BJ (cell line): Measurements from ENCODE around the gene VAT1L. TPM values are rescaled to one million over a fixed set of nuclear protein-coding genes. Genes with fewer than 3 reads are reported as not detected.

Experiments used
- CTCF ChIA-PET: fragments of 350-600 bp; formaldehyde crosslinking; extraction: SDS; loops from one replicate; lab custom pipeline; 2021; ENCODE audit warnings: antibody characterized with exemption, inconsistent platforms; lab: Yijun Ruan, JAX
- POLR2A ChIA-PET: fragments of 300-600 bp; sonication (Branson Sonifier 250); formaldehyde crosslinking; extraction: SDS; loops from one replicate; lab custom pipeline; 2021; ENCODE audit warnings: antibody characterized with exemption; lab: Charles Lee
- DNase-seq: peaks from one replicate; pipeline ENCODE4 v3.0.0-alpha.2; 2011; ENCODE audit warnings: low read depth
- H3K27me3 ChIP-seq: 2 replicates; pipeline ENCODE4 v1.6.0; 2011; ENCODE audit warnings: low read length; ENCODE audit not compliant: control insufficient read depth, insufficient read depth
- H3K36me3 ChIP-seq: 2 replicates; pipeline ENCODE4 v1.5.1; 2011; ENCODE audit warnings: low read length; ENCODE audit not compliant: control insufficient read depth, insufficient read depth
- H3K4me3 ChIP-seq: 2 replicates; pipeline ENCODE4 v1.5.1; 2011; ENCODE audit warnings: low read depth, mild to moderate bottlenecking, control low read depth, low read length
- CTCF ChIP-seq: IDR thresholded peaks from 2 replicates; pipeline ENCODE4 v1.5.1; 2011; ENCODE audit warnings: low read depth, mild to moderate bottlenecking, control low read depth, inconsistent platforms, low read length, moderate library complexity; ENCODE audit not compliant: insufficient read depth
- polyA plus RNA-seq: library from polyadenylated mRNA; depleted of rRNA; stranded (reverse); fragments of >200 nt; gene quantifications from 2 replicates; pipeline ENCODE4 v1.2.3, GENCODE V29; 2011

VAT1L gene
- polyA plus RNA-seq, 1 experiment: 4.7 TPM

- no peak for DNase-seq
- no peaks in the 10 kb centered on the region for H3K36me3 ChIP-seq
- no peak overlapping the region for H3K4me3 ChIP-seq
- H3K27me3 ChIP-seq: no peaks in the 10 kb centered on the region
- ChIA-PET CTCF (interaction anchor here (0.9 kb wide), 1 partner anchor 32 kb away, joined by 3 read pairs; no protein-coding TSS in a partner anchor), POLR2A (no interaction called here)
- no peak for TF ChIP-seq CTCF
These were observed 142.7 kb downstream of the VAT1L start for GRCh38 chr16:77931058-77931457.

- H3K4me3 ChIP-seq: no peak overlapping the region
- no peaks in the 10 kb centered on the region for H3K36me3 ChIP-seq
- no peaks in the 10 kb centered on the region for H3K27me3 ChIP-seq
- POLR2A ChIA-PET: no interaction called here
- CTCF ChIA-PET: no interaction called here
- DNase-seq: no peak
- no peak for TF ChIP-seq CTCF
These were observed 149.2 kb downstream of the VAT1L start for GRCh38 chr16:77937473-77938149.

- ChIA-PET POLR2A (no interaction called here), CTCF (no interaction called here)
- Histone ChIP-seq H3K27me3 (no peaks in the 10 kb centered on the region), H3K4me3 (no peak overlapping the region), H3K36me3 (no peaks in the 10 kb centered on the region)
- TF ChIP-seq CTCF: no peak
- DNase-seq: no peak
These were observed 150.5 kb downstream of the VAT1L start for GRCh38 chr16:77938913-77939312.

GRCh38 chr16:77939968-77940367 is 151.6 kb downstream of the VAT1L start:
- Histone ChIP-seq H3K27me3 (no peaks in the 10 kb centered on the region), H3K4me3 (no peak overlapping the region), H3K36me3 (no peaks in the 10 kb centered on the region)
- TF ChIP-seq CTCF: no peak
- DNase-seq: no peak
- ChIA-PET CTCF (interaction anchor here (1.2 kb wide), 1 partner anchor 16 kb away, joined by 3 read pairs; no protein-coding TSS in a partner anchor), POLR2A (no interaction called here)

- CTCF ChIA-PET: no interaction called here
- no peak for DNase-seq
- no peaks in the 10 kb centered on the region for H3K27me3 ChIP-seq
- H3K4me3 ChIP-seq: no peak overlapping the region
- H3K36me3 ChIP-seq: no peaks in the 10 kb centered on the region
- POLR2A ChIA-PET: no interaction called here
- no peak for TF ChIP-seq CTCF
These were observed 155.4 kb downstream of the VAT1L start for GRCh38 chr16:77943801-77944200.
